Measurements from ENCODE around the gene ERICH6B. TPM values are rescaled to one million over a fixed set of nuclear protein-coding genes. Genes with fewer than 3 reads are reported as not detected.

The ERICH6B gene
- total RNA-seq, 1 donor from 2014 or later = not detected

Small RNA genes lying within 50 kb of the gene (small RNA-seq; reads per million reads assigned to genes)
- not detected for gene RNA5SP27
- not detected for gene TIMM9P3

Other genes starting within 250 kb of the ERICH6B start
- gene SLC25A30, start 197.4 kb downstream of the ERICH6B start, total RNA-seq = 12.5 TPM
- gene COG3, start 150.8 kb downstream of the ERICH6B start, total RNA-seq = 36.5 TPM
- gene CBY2, start 86.6 kb upstream of the ERICH6B start, total RNA-seq = not detected
- under 0.01 TPM for gene SIAH3, start 236.0 kb upstream of the ERICH6B start, total RNA-seq